Keratinocyte (primary cell): ENCODE results near the gene PM20D1. TPM values are rescaled to one million over a fixed set of nuclear protein-coding genes. Genes with fewer than 3 reads are reported as not detected.

Experiments
- DNase-seq: peaks from one replicate; pipeline ENCODE4 v3.0.0-alpha.2; 2011; ENCODE audit warnings: low read depth, missing footprints, low spot score
- FAIRE-seq: peaks from 2 replicates; lab custom pipeline; 2011; peaks lifted over from hg19 to GRCh38; lab: Jason Lieb, UNC
- H2AFZ ChIP-seq: 2 replicates; pipeline ENCODE4 v1.6.0; 2012; ENCODE audit warnings: low read length, control low read depth, inconsistent platforms; ENCODE audit not compliant: control insufficient read depth
- H3K27ac ChIP-seq: 2 replicates; pipeline ENCODE4 v1.5.1; 2011; ENCODE audit warnings: low read length; ENCODE audit not compliant: control insufficient read depth, insufficient read depth
- H3K27me3 ChIP-seq: 3 replicates; pipeline ENCODE4 v1.6.0; 2011; ENCODE audit warnings: low read length; ENCODE audit not compliant: control insufficient read depth, insufficient read depth; ENCODE audit errors: extremely low read depth
- H3K36me3 ChIP-seq, 2 experiments: 2 replicates in 1 of 2; 3 replicates in 1 of 2; pipeline ENCODE4 v1.5.1; 2011; ENCODE audit warnings: low read length in 2 of 2, mild to moderate bottlenecking in 1 of 2; ENCODE audit not compliant: control insufficient read depth in 2 of 2, insufficient read depth in 2 of 2; ENCODE audit errors: extremely low read depth in 1 of 2
- H3K4me1 ChIP-seq: 3 replicates; pipeline ENCODE4 v1.5.1; 2011; ENCODE audit warnings: low read length; ENCODE audit not compliant: control insufficient read depth, insufficient read depth; ENCODE audit errors: extremely low read depth
- H3K4me2 ChIP-seq: 3 replicates; pipeline ENCODE4 v1.6.0; 2011; ENCODE audit warnings: low read depth, low read length; ENCODE audit not compliant: control insufficient read depth, insufficient read depth; ENCODE audit errors: extremely low read depth
- H3K4me3 ChIP-seq, 3 experiments: fragments of 200-600 bp in 1 of 3; sonication (generic) in 1 of 3; 2 replicates in 2 of 3; 3 replicates in 1 of 3; pipeline ENCODE4 v1.5.1; 2011 to 2016; ENCODE audit warnings: low read length in 3 of 3, mild to moderate bottlenecking in 3 of 3, control low read depth in 2 of 3, inconsistent platforms in 1 of 3, low read depth in 1 of 3, mixed read lengths in 1 of 3, mixed run types in 1 of 3, moderate library complexity in 1 of 3; ENCODE audit not compliant: control insufficient read depth in 2 of 3, insufficient read depth in 2 of 3; ENCODE audit errors: extremely low read depth in 1 of 3
- H3K79me2 ChIP-seq: 2 replicates; pipeline ENCODE4 v1.6.0; 2012; ENCODE audit warnings: low read length; ENCODE audit not compliant: control insufficient read depth, insufficient read depth
- H3K9ac ChIP-seq: 3 replicates; pipeline ENCODE4 v1.6.0; 2011; ENCODE audit warnings: low read length; ENCODE audit not compliant: control insufficient read depth, insufficient read depth; ENCODE audit errors: extremely low read depth
- H3K9me1 ChIP-seq: 3 replicates; pipeline ENCODE4 v1.6.0; 2011; ENCODE audit warnings: low read length; ENCODE audit not compliant: control insufficient read depth, insufficient read depth; ENCODE audit errors: extremely low read depth
- H3K9me3 ChIP-seq: 2 replicates; pipeline ENCODE4 v1.5.1; 2012; ENCODE audit warnings: low read depth, low read length; ENCODE audit not compliant: control insufficient read depth
- H4K20me1 ChIP-seq: 3 replicates; pipeline ENCODE4 v1.6.0; 2011; ENCODE audit warnings: low read length; ENCODE audit not compliant: control insufficient read depth, insufficient read depth; ENCODE audit errors: extremely low read depth
- CTCF ChIP-seq, 3 experiments: IDR thresholded peaks in 1 of 3; conservative IDR thresholded peaks in 1 of 3; optimal IDR thresholded peaks in 1 of 3; 2 replicates in 2 of 3; 3 replicates in 1 of 3; pipeline versions ENCODE3 to v1.5.1; 2011; ENCODE audit warnings: low read length in 3 of 3, mild to moderate bottlenecking in 3 of 3, moderate library complexity in 2 of 3, control low read depth in 1 of 3, inconsistent platforms in 1 of 3; ENCODE audit not compliant: insufficient read depth in 2 of 3; ENCODE audit errors: extremely low read depth in 1 of 3
- EZH2 ChIP-seq: IDR thresholded peaks from one replicate; pipeline ENCODE4 v1.6.1; 2012; ENCODE audit warnings: inconsistent platforms, mild to moderate bottlenecking, low read length, moderate library complexity
- dilution Hi-C: fragments of 300-500 bp; cut with MboI; formaldehyde crosslinking; loops from one replicate; pipeline ENCODE4 v1.7.0; 2020; ENCODE audit warnings: low sequenced_read_pairs; ENCODE audit not compliant: extremely low pct_ligation_motif_present
- polyA plus RNA-seq, 5 experiments: library from polyadenylated mRNA; depleted of rRNA in 3 of 5; stranded (reverse) in 3 of 5; stranded (forward) in 1 of 5; unstranded in 1 of 5; fragments of >200 nt; gene quantifications; 1 replicate in 1 of 5; 2 replicates in 3 of 5; 3 replicates in 1 of 5; pipeline versions ENCODE4 v1.2.1 to v1.2.3, GENCODE V29; 2011 to 2012; ENCODE audit warnings: missing spikeins in 2 of 5, low read depth in 1 of 5, low replicate concordance in 1 of 5

Gene PM20D1
- polyA plus RNA-seq, 1 donor (not counting 4 experiments of a cell fraction or from before 2014, with no cell fraction given), result 0.05 TPM

- no peak overlapping the region for H3K4me2 ChIP-seq
- H3K4me3 ChIP-seq, result no peak overlapping the region
- H3K27me3 ChIP-seq, result no peaks in the 10 kb centered on the region
- dilution Hi-C loops, result no loop called here
- H3K9me3 ChIP-seq, result no peaks in the 10 kb centered on the region
- H3K27ac ChIP-seq, result no peak overlapping the region
- no peak overlapping the region for H2AFZ ChIP-seq
- H4K20me1 ChIP-seq, result no peaks in the 10 kb centered on the region
- no peak for DNase-seq
- no peaks in the 10 kb centered on the region for H3K4me1 ChIP-seq
- H3K79me2 ChIP-seq, result no peaks in the 10 kb centered on the region
- no peaks in the 10 kb centered on the region for H3K36me3 ChIP-seq
- no peak overlapping the region for H3K9ac ChIP-seq
- no peaks in the 10 kb centered on the region for H3K9me1 ChIP-seq
- TF ChIP-seq CTCF (optimal IDR thresholded peaks at IDR 0.05 in 1 of 3, IDR thresholded peaks at IDR 0.05 in 1 of 3, conservative IDR thresholded peaks at IDR 0.05 in 1 of 3; ENCODE audit: extremely low read depth in 1 of 3, insufficient read depth in 2 of 3, low read length in 3 of 3) (no peak), EZH2 (no peak)
- no peak for FAIRE-seq
These were observed 33.9 kb upstream of the PM20D1 start for GRCh38 chr1:205883792-205884191.

GRCh38 chr1:205880923-205881322 is 31.0 kb upstream of the PM20D1 start:
- H3K27me3 ChIP-seq, result peaks cover 3% of the 10 kb centered on the region
- no peaks in the 10 kb centered on the region for H4K20me1 ChIP-seq
- no peak overlapping the region for H3K27ac ChIP-seq
- H2AFZ ChIP-seq, result no peak overlapping the region
- DNase-seq (no peak), FAIRE-seq (no peak)
- dilution Hi-C loops, result no loop called here
- no peaks in the 10 kb centered on the region for H3K9me1 ChIP-seq
- no peaks in the 10 kb centered on the region for H3K79me2 ChIP-seq
- no peaks in the 10 kb centered on the region for H3K4me1 ChIP-seq
- H3K9me3 ChIP-seq, result no peaks in the 10 kb centered on the region
- no peak overlapping the region for H3K4me2 ChIP-seq
- no peak for TF ChIP-seq EZH2
- no peak for TF ChIP-seq CTCF (optimal IDR thresholded peaks at IDR 0.05 in 1 of 3, IDR thresholded peaks at IDR 0.05 in 1 of 3, conservative IDR thresholded peaks at IDR 0.05 in 1 of 3; ENCODE audit: extremely low read depth in 1 of 3, insufficient read depth in 2 of 3, low read length in 3 of 3)
- H3K36me3 ChIP-seq, result no peaks in the 10 kb centered on the region
- no peak overlapping the region for H3K4me3 ChIP-seq
- H3K9ac ChIP-seq, result no peak overlapping the region
